ENCODE data around the gene GINS3. TPM values are rescaled to one million over a fixed set of nuclear protein-coding genes. Genes with fewer than 3 reads are reported as not detected.
A peak's percentile ranks its signal among the peaks of the same experiment; 100 is the strongest.

The GINS3 gene
- total RNA-seq (2021): 22.0 and 22.2 TPM in 2 replicates
- Bru-seq, nascent RNA: percentile 84 among the genes with signal in this experiment
- percentile 84 among the genes with signal in this experiment for BruChase-seq, experiment 1, labeled RNA remaining after a 2-hour chase
- BruChase-seq, experiment 2, labeled RNA remaining after a 6-hour chase: percentile 72 among the genes with signal in this experiment
- long read RNA-seq, transcript GINS3-202 (2 exons, 1,932 nt): minor isoform, 11 of 35 reads
- long read RNA-seq, transcript GINS3-201 (3 exons, 2,274 nt): major isoform, 18 of 35 reads
- long read RNA-seq, partial matches to known transcripts: 1 of 35 reads
- long read RNA-seq, other reads (novel, unspliced or antisense): 0 of 35 reads

- BruUV-seq (replicated peaks): TSS peak; percentile 97
- POLR2A ChIA-PET (ENCODE audit: low non-redundant PET): interaction anchor here (0.6 kb wide), 1 partner anchor 41 kb away, joined by 3 read pairs; no protein-coding TSS in a partner anchor
- intact Hi-C loops (cut with micrococcal nuclease; ENCODE audit: unreplicated experiment): loop anchor here (5.0 kb wide), 1 partner anchor 240 kb away; no protein-coding TSS in a partner anchor
These were observed at the start of gene GINS3 for GRCh38 chr16:58392215-58393137. Gene GINS3, plus strand, starts transcription at chr16:58392471. Its CDS starts 131 bp downstream, at chr16:58392602.

DNA sequence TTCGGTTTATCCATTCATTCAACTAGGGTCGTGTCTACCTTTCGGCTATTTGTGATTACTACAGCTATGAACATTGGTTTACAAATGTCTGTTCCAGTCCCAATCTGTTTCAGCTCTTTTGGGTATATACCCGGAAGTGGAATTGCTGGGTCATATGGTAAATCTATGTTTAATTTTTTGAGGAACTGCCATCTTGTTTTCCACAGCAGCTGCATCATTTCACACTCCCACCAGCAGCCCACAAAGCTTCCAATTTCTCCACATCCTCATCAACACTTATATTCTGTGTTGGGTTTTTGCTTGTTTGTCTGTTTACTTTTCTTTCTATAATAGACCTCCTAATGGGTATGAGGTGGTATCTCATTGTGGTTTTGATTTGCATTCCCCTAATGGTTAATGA, 48.7 kb upstream of the GINS3 start:
- Histone ChIP-seq H3K4me3 (ENCODE audit: low read depth, low read length, poor library complexity, severe bottlenecking) (no peak overlapping the region), H3K27ac (ENCODE audit: low read depth, low read length, poor library complexity, severe bottlenecking) (no peak overlapping the region), H3K36me3 (ENCODE audit: insufficient read depth, low read length, poor library complexity, severe bottlenecking) (no peaks in the 10 kb centered on the region), H3K27me3 (replicated peaks; ENCODE audit: insufficient read depth, low read depth, low read length, poor library complexity) (no peaks in the 10 kb centered on the region), H3K9me3 (ENCODE audit: low read depth, low read length, poor library complexity, severe bottlenecking) (no peaks in the 10 kb centered on the region), H3K4me1 (ENCODE audit: insufficient read depth, low read length, poor library complexity, severe bottlenecking) (peaks cover 5% of the 10 kb centered on the region)
- TF ChIP-seq, protein P1, sequence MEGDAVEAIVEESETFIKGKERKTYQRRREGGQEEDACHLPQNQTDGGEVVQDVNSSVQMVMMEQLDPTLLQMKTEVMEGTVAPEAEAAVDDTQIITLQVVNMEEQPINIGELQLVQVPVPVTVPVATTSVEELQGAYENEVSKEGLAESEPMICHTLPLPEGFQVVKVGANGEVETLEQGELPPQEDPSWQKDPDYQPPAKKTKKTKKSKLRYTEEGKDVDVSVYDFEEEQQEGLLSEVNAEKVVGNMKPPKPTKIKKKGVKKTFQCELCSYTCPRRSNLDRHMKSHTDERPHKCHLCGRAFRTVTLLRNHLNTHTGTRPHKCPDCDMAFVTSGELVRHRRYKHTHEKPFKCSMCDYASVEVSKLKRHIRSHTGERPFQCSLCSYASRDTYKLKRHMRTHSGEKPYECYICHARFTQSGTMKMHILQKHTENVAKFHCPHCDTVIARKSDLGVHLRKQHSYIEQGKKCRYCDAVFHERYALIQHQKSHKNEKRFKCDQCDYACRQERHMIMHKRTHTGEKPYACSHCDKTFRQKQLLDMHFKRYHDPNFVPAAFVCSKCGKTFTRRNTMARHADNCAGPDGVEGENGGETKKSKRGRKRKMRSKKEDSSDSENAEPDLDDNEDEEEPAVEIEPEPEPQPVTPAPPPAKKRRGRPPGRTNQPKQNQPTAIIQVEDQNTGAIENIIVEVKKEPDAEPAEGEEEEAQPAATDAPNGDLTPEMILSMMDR (conservative IDR thresholded peaks at IDR 0.05; ENCODE audit: low read depth, low read length): no peak
- TF ChIP-seq EZH2 (IDR thresholded peaks at IDR 0.05; ENCODE audit: borderline replicate concordance, low read depth, low read length, poor library complexity, severe bottlenecking): no peak
- no TSS peak for BruUV-seq (replicated peaks)
- intact Hi-C loops (cut with micrococcal nuclease; ENCODE audit: unreplicated experiment): no loop called here
- POLR2A ChIA-PET (ENCODE audit: low non-redundant PET): no interaction called here
- DNase-seq (ENCODE audit: low spot score): no peak
- CTCF ChIA-PET: no interaction called here

More at GRCh38 chr16:58392215-58393137, at the start of gene GINS3:
- Histone ChIP-seq H3K4me3 (ENCODE audit: low read depth, low read length, poor library complexity, severe bottlenecking) (peak within 1 kb of the TSS; percentile 75), H3K27me3 (replicated peaks; ENCODE audit: insufficient read depth, low read depth, low read length, poor library complexity) (no peaks in the 10 kb centered on the region), H3K27ac (ENCODE audit: low read depth, low read length, poor library complexity, severe bottlenecking) (peak within 1 kb of the TSS; percentile 89), H3K9me3 (ENCODE audit: low read depth, low read length, poor library complexity, severe bottlenecking) (no peaks in the 10 kb centered on the region), H3K4me1 (ENCODE audit: insufficient read depth, low read length, poor library complexity, severe bottlenecking) (no peaks in the 10 kb centered on the region), H3K36me3 (ENCODE audit: insufficient read depth, low read length, poor library complexity, severe bottlenecking) (no peaks in the 10 kb centered on the region)
- TF ChIP-seq, protein P1 (conservative IDR thresholded peaks at IDR 0.05; ENCODE audit: low read depth, low read length): no peak
- no peak for TF ChIP-seq EZH2 (IDR thresholded peaks at IDR 0.05; ENCODE audit: borderline replicate concordance, low read depth, low read length, poor library complexity, severe bottlenecking)
- peak; percentile 95 for DNase-seq (ENCODE audit: low spot score)
- CTCF ChIA-PET: interaction anchor here (0.5 kb wide), 1 partner anchor 57 kb away, joined by 4 read pairs; no protein-coding TSS in a partner anchor

- H3K36me3 ChIP-seq (ENCODE audit: insufficient read depth, low read length, poor library complexity, severe bottlenecking): no peaks in the 10 kb centered on the region
- no peak overlapping the region for H3K27ac ChIP-seq (ENCODE audit: low read depth, low read length, poor library complexity, severe bottlenecking)
- CTCF ChIA-PET: no interaction called here
- POLR2A ChIA-PET (ENCODE audit: low non-redundant PET): no interaction called here
- H3K4me1 ChIP-seq (ENCODE audit: insufficient read depth, low read length, poor library complexity, severe bottlenecking): no peaks in the 10 kb centered on the region
- no TSS peak for BruUV-seq (replicated peaks)
- intact Hi-C loops (cut with micrococcal nuclease; ENCODE audit: unreplicated experiment): no loop called here
- TF ChIP-seq, protein P1 (conservative IDR thresholded peaks at IDR 0.05; ENCODE audit: low read depth, low read length): peak; percentile 43; the same call in 1 of the 2 replicates
- TF ChIP-seq EZH2 (IDR thresholded peaks at IDR 0.05; ENCODE audit: borderline replicate concordance, low read depth, low read length, poor library complexity, severe bottlenecking): no peak
- no peaks in the 10 kb centered on the region for H3K27me3 ChIP-seq (replicated peaks; ENCODE audit: insufficient read depth, low read depth, low read length, poor library complexity)
- no peaks in the 10 kb centered on the region for H3K9me3 ChIP-seq (ENCODE audit: low read depth, low read length, poor library complexity, severe bottlenecking)
- peak; percentile 10 for DNase-seq (ENCODE audit: low spot score)
- H3K4me3 ChIP-seq (ENCODE audit: low read depth, low read length, poor library complexity, severe bottlenecking): no peak overlapping the region
These were observed 46.5 kb upstream of the GINS3 start for GRCh38 chr16:58345574-58346354.

All from A673 (cell line).